GM10248 (cell line): ENCODE results near the gene FOXK1.
"Not testable (repeated sequence)": the region's sequence is repeated elsewhere in the genome, so short reads cannot be mapped to it uniquely, and the experiment has no call there.

Experiments used
- CTCF ChIA-PET: fragments of 300-600 bp; sonication (Branson Sonifier 250); formaldehyde crosslinking; extraction: SDS; loops from one replicate; lab custom pipeline; 2021; ENCODE audit warnings: antibody characterized with exemption; lab: Yijun Ruan, JAX
- POLR2A ChIA-PET: fragments of 350-650 bp; sonication (Branson Sonifier 250); formaldehyde crosslinking; extraction: SDS; loops from one replicate; lab custom pipeline; 2020; ENCODE audit warnings: antibody characterized with exemption; lab: Yijun Ruan, JAX
- DNase-seq: peaks from one replicate; pipeline ENCODE4 v3.0.0; 2012; ENCODE audit errors: extremely low spot score
- TF ChIP-seq, protein P1 (sequence below): IDR thresholded peaks from 2 replicates; pipeline ENCODE4 v1.5.1; 2012; ENCODE audit warnings: mild to moderate bottlenecking, low read depth; ENCODE audit errors: extremely low read depth, missing control alignments, control extremely low read depth

FOXK1 gene

GRCh38 chr7:4681218-4681851, 760 bp upstream of the FOXK1 start:
- no peak for DNase-seq
- CTCF ChIA-PET = interaction anchor here (0.8 to 4.9 kb wide), 3 partner anchors 9 to 42 kb away, joined by 3 to 22 read pairs (median 4); no protein-coding TSS in a partner anchor
- POLR2A ChIA-PET = interaction anchor here (2.3 kb wide), 1 partner anchor 40 kb away, joined by 11 read pairs; no protein-coding TSS in a partner anchor
- TF ChIP-seq, protein P1, sequence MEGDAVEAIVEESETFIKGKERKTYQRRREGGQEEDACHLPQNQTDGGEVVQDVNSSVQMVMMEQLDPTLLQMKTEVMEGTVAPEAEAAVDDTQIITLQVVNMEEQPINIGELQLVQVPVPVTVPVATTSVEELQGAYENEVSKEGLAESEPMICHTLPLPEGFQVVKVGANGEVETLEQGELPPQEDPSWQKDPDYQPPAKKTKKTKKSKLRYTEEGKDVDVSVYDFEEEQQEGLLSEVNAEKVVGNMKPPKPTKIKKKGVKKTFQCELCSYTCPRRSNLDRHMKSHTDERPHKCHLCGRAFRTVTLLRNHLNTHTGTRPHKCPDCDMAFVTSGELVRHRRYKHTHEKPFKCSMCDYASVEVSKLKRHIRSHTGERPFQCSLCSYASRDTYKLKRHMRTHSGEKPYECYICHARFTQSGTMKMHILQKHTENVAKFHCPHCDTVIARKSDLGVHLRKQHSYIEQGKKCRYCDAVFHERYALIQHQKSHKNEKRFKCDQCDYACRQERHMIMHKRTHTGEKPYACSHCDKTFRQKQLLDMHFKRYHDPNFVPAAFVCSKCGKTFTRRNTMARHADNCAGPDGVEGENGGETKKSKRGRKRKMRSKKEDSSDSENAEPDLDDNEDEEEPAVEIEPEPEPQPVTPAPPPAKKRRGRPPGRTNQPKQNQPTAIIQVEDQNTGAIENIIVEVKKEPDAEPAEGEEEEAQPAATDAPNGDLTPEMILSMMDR = no peak

- ChIA-PET POLR2A (interaction anchor here (2.3 kb wide), 1 partner anchor 41 kb away, joined by 11 read pairs; no protein-coding TSS in a partner anchor), CTCF (interaction anchor here (1.0 to 4.9 kb wide), 5 partner anchors 41 to 109 kb away, joined by 3 to 22 read pairs (median 4); no protein-coding TSS in a partner anchor)
- peak; percentile 50 for DNase-seq
- TF ChIP-seq, protein P1 = peak; percentile 26
Measured at GRCh38 chr7:4682621-4683042, 537 bp downstream of the FOXK1 start.

- POLR2A ChIA-PET = interaction anchor here (2.3 kb wide), 1 partner anchor 42 kb away, joined by 11 read pairs; no protein-coding TSS in a partner anchor
- CTCF ChIA-PET = interaction anchor here (0.9 to 4.9 kb wide), 6 partner anchors 16 to 109 kb away, joined by 3 to 22 read pairs (median 4); no protein-coding TSS in a partner anchor
- TF ChIP-seq, protein P1 = no peak
- DNase-seq = no peak
Measured at GRCh38 chr7:4683043-4683883, 1.2 kb downstream of the FOXK1 start.

- peak; percentile 48 for DNase-seq
- ChIA-PET POLR2A (no interaction called here), CTCF (interaction anchor here (0.9 to 4.9 kb wide), 6 partner anchors 16 to 73 kb away, joined by 3 to 22 read pairs (median 4); no protein-coding TSS in a partner anchor)
- TF ChIP-seq, protein P1 = peak; percentile 33
Measured at GRCh38 chr7:4683884-4684565, 1.9 kb downstream of the FOXK1 start.

DNA sequence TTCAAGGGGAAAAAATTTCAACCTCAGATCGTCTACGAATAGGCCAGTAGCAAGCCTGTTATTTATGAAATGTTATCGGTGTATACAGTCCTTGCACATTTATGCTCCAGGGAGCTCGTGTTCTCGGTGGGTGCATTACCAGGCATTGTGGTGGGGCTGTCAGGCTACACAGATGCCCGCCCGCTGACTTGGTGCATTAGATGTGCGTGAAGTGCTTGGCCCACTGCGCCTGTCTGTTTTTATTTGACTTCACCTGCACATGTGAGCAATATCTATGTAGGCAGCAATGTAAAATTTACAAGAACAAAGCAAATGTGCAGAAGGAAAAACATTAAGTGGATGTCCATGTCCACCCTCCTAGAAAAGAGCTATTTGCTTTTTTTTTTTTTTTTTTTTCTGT, 2.8 kb downstream of the FOXK1 start:
- ChIA-PET CTCF (interaction anchor here (0.8 to 1.1 kb wide), 3 partner anchors 15 to 43 kb away, joined by 3 to 5 read pairs (median 4); no protein-coding TSS in a partner anchor), POLR2A (no interaction called here)
- TF ChIP-seq, protein P1 = no peak
- DNase-seq = no peak

DNA sequence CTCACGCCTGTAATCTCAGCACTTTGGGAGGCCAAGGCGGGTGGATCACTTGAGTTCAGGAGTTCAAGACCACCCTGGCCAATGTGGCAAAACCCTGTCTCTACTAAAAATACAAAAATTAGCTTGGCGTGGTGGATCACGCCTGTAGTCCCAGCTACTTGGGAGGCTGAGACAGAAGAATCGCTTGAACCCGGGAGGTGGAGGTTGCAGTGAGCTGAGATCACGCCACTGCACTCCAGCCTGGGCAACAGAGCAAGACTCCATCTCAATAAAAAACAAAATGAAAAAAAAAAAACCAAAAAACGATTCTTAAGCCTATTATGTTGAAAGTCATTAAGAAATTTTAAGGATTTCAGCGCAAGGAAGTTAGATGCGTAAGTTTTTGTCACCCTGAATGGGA, 3.6 kb downstream of the FOXK1 start:
- POLR2A ChIA-PET, DNase-seq: not testable (repeated sequence)
- CTCF ChIA-PET = interaction anchor here (0.7 to 1.6 kb wide), 6 partner anchors 14 to 74 kb away, joined by 3 to 8 read pairs (median 3); no protein-coding TSS in a partner anchor
